GM19193 (cell line): ENCODE measurements around the gene CSNK1E.

ENCODE experiments used
- POLR2A ChIP-seq: IDR thresholded peaks from 4 replicates; pipeline ENCODE4 v1.6.1; 2011; ENCODE audit not compliant: insufficient read depth, insufficient read length; ENCODE audit errors: extremely low read depth

Gene CSNK1E

GRCh38 chr22:38251341-38251692 is 65.9 kb downstream of the CSNK1E start:
- no peak for TF ChIP-seq POLR2A

- TF ChIP-seq POLR2A, result no peak
Measured at GRCh38 chr22:38250643-38251340, 66.4 kb downstream of the CSNK1E start.

DNA sequence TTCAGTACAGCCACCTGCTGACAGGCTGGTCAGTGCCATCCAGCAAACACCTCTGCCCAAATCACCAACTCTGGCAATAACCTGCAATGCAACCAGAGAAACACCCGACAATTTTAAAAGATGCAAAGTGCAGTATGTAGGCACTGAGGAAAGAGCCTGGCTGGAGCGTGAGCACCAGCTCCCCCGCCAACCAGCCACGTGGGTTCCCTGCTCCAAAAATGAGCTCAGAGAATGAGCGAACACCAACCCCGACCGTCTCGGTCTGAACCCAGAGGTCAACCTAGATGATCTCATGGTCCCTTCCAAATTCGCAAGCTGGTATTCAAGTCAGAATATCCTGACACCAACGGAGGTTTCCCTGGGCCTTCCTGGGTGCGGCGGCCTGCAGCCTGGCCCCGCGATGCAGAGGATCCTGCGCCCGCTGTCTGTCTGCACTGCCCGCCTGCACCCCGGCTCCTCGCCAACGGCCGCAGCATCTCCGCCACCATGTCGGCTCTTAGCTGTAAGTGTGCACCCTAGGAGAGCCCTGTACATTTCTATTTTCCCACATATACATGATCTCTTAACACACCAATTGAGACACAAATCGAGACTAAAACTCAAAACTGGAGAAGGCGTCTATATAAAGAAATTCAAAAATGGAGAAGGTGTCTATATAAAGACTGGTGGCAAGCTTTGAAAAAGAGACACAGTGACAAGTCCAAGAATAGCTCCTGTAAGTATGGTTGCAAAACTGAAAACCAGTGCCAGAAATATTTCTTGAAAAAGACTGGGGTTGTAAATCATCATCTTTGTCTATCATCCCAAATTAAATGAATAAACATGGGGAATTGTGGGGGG is 67.2 kb downstream of the CSNK1E start:
- no peak for TF ChIP-seq POLR2A

DNA sequence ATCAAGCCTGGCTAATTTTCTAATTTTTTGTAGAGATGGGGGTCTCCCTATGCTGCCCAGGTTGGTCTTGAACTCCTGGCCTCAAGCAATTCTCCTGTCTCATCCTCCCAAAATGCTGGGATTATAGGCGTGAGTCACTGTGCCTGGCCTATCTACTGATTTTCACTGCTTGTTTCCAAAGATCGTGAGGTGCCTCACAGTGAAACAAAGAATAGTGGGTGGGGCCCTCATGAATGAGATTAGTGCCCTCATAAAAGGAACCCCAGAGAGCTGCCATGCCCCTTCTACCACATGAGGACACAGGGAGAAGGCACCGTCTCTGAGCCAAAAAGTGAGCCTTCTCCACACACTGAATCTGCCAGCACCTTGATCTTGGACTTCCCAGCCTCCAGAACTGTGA is 67.9 kb downstream of the CSNK1E start:
- TF ChIP-seq POLR2A, result no peak

GRCh38 chr22:38248280-38248679 is 69.0 kb downstream of the CSNK1E start:
- TF ChIP-seq POLR2A, result no peak

- TF ChIP-seq POLR2A, result no peak
Measured at GRCh38 chr22:38247713-38248112, 69.5 kb downstream of the CSNK1E start.

DNA sequence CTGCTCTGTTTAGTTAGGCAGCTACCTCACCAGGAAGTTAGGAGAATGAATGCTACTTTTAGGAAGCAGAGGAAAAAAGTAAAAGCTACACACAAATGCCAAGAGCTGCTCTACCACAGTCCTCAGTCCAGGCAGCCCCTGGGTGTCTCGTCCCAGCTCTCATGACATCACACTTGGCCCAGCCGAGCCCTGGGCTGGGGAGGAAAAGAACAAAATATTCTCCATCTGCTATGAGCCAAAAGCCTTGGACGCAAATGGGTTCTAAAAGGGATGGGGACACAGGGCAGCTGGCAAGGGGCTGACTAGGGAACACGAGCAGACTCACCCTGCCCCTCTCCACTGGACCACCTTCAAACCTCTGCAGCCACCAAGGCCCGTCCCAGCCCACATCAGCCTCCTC is 70.5 kb downstream of the CSNK1E start:
- TF ChIP-seq POLR2A, result no peak

- no peak for TF ChIP-seq POLR2A
Measured at GRCh38 chr22:38246046-38246658, 71.1 kb downstream of the CSNK1E start.

DNA sequence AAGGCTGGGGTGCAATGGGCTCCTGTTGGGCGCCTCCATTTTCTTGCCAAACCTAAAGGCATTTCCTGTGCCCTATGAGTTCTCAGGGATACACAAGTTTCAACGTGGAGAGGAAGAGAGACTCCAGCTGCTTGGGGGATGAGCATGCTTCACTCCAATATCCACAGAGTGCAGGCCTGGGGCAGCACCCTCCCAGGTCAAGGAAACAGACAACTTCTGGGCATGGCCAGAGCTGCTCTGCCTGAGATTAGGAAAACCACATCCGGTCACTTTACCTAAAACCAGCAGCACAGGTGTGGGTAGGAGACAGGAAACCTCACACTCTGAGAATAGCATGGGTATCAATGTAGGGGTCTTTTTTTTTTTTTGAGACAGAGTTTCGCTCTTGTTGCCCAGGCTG is 73.1 kb downstream of the CSNK1E start:
- no peak for TF ChIP-seq POLR2A

- TF ChIP-seq POLR2A, result no peak
Measured at GRCh38 chr22:38243007-38243765, 74.0 kb downstream of the CSNK1E start.

DNA sequence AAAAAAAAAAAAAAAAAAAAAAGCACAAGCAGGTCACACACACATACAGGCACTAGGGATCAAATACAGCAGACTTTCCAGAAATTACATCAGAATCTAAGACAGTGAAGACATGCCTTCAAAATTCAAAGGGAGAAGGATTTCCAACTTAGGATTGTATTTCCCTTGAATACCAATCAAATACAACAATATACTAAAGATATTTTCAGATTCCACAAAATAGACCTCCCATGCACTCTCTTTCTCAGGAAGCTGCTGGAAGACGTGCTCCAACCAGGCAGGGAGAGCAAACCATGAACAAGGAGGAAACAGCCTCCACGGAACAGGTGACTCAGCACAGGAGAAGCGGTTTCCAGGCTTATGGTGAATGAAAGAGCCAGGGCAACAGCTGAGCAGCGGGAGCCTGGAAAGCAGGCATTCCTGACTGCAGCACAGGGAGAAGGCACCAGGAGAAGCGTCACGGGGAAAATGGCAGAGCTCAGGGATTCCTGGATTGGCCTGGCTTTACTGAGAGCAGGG is 76.4 kb downstream of the CSNK1E start:
- TF ChIP-seq POLR2A, result no peak
